ENCODE results near the gene OSBPL2. TPM values are rescaled to one million over a fixed set of nuclear protein-coding genes. Genes with fewer than 3 reads are reported as not detected.

Gene OSBPL2
- total RNA-seq, 1 experiment from 2014 or later, result 49.5 TPM

DNA sequence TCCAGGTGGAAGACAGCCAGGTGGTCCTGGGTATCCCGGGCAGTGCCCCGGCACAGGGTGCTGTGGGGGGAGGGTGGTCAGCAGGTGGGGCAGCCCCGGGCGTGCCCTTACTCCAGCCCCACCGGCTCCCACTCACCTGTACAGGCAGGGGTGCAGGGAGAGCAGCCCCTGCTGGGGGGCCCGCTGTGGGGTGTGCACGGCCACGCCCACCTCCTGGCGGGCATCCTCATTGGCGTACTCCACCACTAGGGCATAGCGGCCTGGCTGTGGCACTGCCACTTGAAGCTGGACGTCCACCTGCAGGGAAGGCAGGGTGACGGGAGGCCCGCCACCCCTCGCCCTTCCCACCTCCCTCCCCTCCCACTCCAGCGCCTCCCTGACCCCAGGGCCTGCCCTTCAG lies 94.1 kb downstream of the OSBPL2 start (continued):
- TF ChIP-seq, protein P1, sequence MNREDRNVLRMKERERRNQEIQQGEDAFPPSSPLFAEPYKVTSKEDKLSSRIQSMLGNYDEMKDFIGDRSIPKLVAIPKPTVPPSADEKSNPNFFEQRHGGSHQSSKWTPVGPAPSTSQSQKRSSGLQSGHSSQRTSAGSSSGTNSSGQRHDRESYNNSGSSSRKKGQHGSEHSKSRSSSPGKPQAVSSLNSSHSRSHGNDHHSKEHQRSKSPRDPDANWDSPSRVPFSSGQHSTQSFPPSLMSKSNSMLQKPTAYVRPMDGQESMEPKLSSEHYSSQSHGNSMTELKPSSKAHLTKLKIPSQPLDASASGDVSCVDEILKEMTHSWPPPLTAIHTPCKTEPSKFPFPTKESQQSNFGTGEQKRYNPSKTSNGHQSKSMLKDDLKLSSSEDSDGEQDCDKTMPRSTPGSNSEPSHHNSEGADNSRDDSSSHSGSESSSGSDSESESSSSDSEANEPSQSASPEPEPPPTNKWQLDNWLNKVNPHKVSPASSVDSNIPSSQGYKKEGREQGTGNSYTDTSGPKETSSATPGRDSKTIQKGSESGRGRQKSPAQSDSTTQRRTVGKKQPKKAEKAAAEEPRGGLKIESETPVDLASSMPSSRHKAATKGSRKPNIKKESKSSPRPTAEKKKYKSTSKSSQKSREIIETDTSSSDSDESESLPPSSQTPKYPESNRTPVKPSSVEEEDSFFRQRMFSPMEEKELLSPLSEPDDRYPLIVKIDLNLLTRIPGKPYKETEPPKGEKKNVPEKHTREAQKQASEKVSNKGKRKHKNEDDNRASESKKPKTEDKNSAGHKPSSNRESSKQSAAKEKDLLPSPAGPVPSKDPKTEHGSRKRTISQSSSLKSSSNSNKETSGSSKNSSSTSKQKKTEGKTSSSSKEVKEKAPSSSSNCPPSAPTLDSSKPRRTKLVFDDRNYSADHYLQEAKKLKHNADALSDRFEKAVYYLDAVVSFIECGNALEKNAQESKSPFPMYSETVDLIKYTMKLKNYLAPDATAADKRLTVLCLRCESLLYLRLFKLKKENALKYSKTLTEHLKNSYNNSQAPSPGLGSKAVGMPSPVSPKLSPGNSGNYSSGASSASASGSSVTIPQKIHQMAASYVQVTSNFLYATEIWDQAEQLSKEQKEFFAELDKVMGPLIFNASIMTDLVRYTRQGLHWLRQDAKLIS (CRISPR knock-in tag; IDR thresholded peaks at IDR 0.05; ENCODE audit: borderline replicate concordance), result no peak

- ATAC-seq (no peak), DNase-seq (ENCODE audit: low spot score) (no peak)
- Mint-ChIP-seq H3K27me3 (ENCODE audit: low read depth) (no peaks in the 10 kb centered on the region), H3K4me3 (no peak overlapping the region), H3K27ac (no peak overlapping the region), H3K9me3 (no peaks in the 10 kb centered on the region), H3K4me1 (no peaks in the 10 kb centered on the region), H3K36me3 (peaks cover 28% of the 10 kb centered on the region)
- CTCF ChIA-PET, result no interaction called here
- POLR2A ChIA-PET, result interaction anchor here (0.5 kb wide), 1 partner anchor 72 kb away, joined by 3 read pairs; no protein-coding TSS in a partner anchor
- TF ChIP-seq, protein P1 (CRISPR knock-in tag; IDR thresholded peaks at IDR 0.05; ENCODE audit: borderline replicate concordance), result no peak
- no peak for TF ChIP-seq CBFB (CRISPR knock-in tag; IDR thresholded peaks at IDR 0.05; ENCODE audit: low read depth)
- TF ChIP-seq OVOL2 (CRISPR knock-in tag; IDR thresholded peaks at IDR 0.05; ENCODE audit: borderline replicate concordance), result no peak
- TF ChIP-seq FOXK1 (CRISPR knock-in tag; IDR thresholded peaks at IDR 0.05), result no peak
- no peak for TF ChIP-seq MAX (CRISPR knock-in tag; IDR thresholded peaks at IDR 0.05)
- no peak for TF ChIP-seq PREB (CRISPR knock-in tag; IDR thresholded peaks at IDR 0.05; ENCODE audit: borderline replicate concordance)
- no peak for TF ChIP-seq NR2C2 (CRISPR knock-in tag; IDR thresholded peaks at IDR 0.05)
- TF ChIP-seq NR3C1 (CRISPR knock-in tag; conservative IDR thresholded peaks at IDR 0.05; ENCODE audit: low read depth), result no peak
- TF ChIP-seq SOX15 (CRISPR knock-in tag; IDR thresholded peaks at IDR 0.05), result no peak
- TF ChIP-seq SMAD4 (CRISPR knock-in tag; IDR thresholded peaks at IDR 0.05), result no peak
- TF ChIP-seq, protein P2, sequence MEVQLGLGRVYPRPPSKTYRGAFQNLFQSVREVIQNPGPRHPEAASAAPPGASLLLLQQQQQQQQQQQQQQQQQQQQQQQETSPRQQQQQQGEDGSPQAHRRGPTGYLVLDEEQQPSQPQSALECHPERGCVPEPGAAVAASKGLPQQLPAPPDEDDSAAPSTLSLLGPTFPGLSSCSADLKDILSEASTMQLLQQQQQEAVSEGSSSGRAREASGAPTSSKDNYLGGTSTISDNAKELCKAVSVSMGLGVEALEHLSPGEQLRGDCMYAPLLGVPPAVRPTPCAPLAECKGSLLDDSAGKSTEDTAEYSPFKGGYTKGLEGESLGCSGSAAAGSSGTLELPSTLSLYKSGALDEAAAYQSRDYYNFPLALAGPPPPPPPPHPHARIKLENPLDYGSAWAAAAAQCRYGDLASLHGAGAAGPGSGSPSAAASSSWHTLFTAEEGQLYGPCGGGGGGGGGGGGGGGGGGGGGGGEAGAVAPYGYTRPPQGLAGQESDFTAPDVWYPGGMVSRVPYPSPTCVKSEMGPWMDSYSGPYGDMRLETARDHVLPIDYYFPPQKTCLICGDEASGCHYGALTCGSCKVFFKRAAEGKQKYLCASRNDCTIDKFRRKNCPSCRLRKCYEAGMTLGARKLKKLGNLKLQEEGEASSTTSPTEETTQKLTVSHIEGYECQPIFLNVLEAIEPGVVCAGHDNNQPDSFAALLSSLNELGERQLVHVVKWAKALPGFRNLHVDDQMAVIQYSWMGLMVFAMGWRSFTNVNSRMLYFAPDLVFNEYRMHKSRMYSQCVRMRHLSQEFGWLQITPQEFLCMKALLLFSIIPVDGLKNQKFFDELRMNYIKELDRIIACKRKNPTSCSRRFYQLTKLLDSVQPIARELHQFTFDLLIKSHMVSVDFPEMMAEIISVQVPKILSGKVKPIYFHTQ (CRISPR knock-in tag; IDR thresholded peaks at IDR 0.05), result no peak
- TF ChIP-seq NFYB (CRISPR knock-in tag; conservative IDR thresholded peaks at IDR 0.05; ENCODE audit: low read depth), result no peak
- no peak for TF ChIP-seq HMGXB4 (CRISPR knock-in tag; IDR thresholded peaks at IDR 0.05)
- TF ChIP-seq SMAD3 (CRISPR knock-in tag; IDR thresholded peaks at IDR 0.05; ENCODE audit: borderline replicate concordance), result no peak
These were observed 94.9 kb downstream of the OSBPL2 start for GRCh38 chr20:62332989-62333819.

Measured in WTC11 (cell line).